ENCODE results near the gene GNB3. TPM values are rescaled to one million over a fixed set of nuclear protein-coding genes. Genes with fewer than 3 reads are reported as not detected.

Gene GNB3
- total and polyA plus RNA-seq, 2 donors (not counting 3 experiments of a cell fraction or from before 2014, with no cell fraction given), result 9.4 to 12.0 TPM

DNA sequence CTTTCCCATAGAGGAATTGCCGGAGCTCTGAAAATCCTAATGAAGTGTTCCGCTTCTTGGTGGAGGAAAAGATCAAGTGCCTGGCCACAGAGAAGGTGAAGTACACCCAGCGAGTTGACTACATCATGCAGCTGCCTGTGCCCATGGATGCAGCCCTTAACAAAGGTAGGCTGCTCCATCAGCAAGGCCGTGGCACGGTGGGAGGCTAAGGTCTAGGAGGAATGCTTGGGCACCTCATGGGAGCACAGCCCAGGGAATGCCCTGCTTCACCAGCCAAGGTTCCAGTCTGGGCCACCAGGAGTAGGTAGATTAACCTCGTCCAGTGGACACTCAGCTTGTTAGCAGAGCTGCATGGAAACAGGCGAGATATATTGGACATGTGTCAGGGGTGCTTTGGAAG, 20.2 kb downstream of the GNB3 start:
- no peaks in the 10 kb centered on the region for H4K20me1 ChIP-seq (replicated peaks; ENCODE audit: control insufficient read depth, extremely low read depth, insufficient read depth, low read length)
- no peak overlapping the region for H3K9ac ChIP-seq (replicated peaks; ENCODE audit: extremely low read depth, insufficient read depth, low read length)
- H3K4me2 ChIP-seq (ENCODE audit: insufficient read depth, low read length), result no peak overlapping the region
- TF ChIP-seq GATA2 (IDR thresholded peaks at IDR 0.05; ENCODE audit: insufficient read depth, insufficient read length, low read depth, low read length), result no peak
- no peak for TF ChIP-seq POLR2AphosphoS5 (IDR thresholded peaks at IDR 0.05; ENCODE audit: insufficient read depth, low read depth, low read length)
- TF ChIP-seq MYC (IDR thresholded peaks at IDR 0.05; ENCODE audit: low read depth, low read length), result no peak
- TF ChIP-seq EZH2 (IDR thresholded peaks at IDR 0.05; ENCODE audit: borderline replicate concordance, low read depth, low read length, severe bottlenecking), result no peak
- FAIRE-seq (no peak), DNase-seq (ENCODE audit: low read depth, low spot score) (no peak)
- POLR2A ChIA-PET, result no interaction called here
- H3K27me3 ChIP-seq (ENCODE audit: control insufficient read depth in 2 of 2, insufficient read depth in 2 of 2, low read length in 2 of 2), result no peaks in the 10 kb centered on the region
- dilution Hi-C loops (cut with MboI; ENCODE audit: extremely low pct_ligation_motif_present, low sequenced_read_pairs), result no loop called here
- H3K79me2 ChIP-seq (ENCODE audit: control insufficient read depth, insufficient read depth, low read length), result no peaks in the 10 kb centered on the region
- no peak overlapping the region for H3K27ac ChIP-seq (ENCODE audit: insufficient read depth, low read depth, low read length)
- H3K4me3 ChIP-seq (replicated peaks in 1 of 3; ENCODE audit: insufficient read depth in 1 of 3, low read depth in 1 of 3, low read length in 3 of 3), result no peak overlapping the region
- CTCF ChIA-PET, result interaction anchor here (1.0 to 1.9 kb wide), 3 partner anchors 8 to 11 kb away, joined by 4 to 7 read pairs (median 5); partner anchors contain the start of gene SPSB2
- no peaks in the 10 kb centered on the region for H3K9me3 ChIP-seq (replicated peaks; ENCODE audit: control insufficient read depth, insufficient read depth, low read length)
- H3K4me1 ChIP-seq (ENCODE audit: control insufficient read depth, extremely low read depth, insufficient read depth, low read length), result no peaks in the 10 kb centered on the region
- intact Hi-C loops (cut with micrococcal nuclease), result no loop called here
- H3K36me3 ChIP-seq (ENCODE audit: control insufficient read depth in 2 of 2, extremely low read depth in 1 of 2, insufficient read depth in 2 of 2, low read length in 2 of 2), result peaks cover 15 to 69% of the 10 kb centered on the region in 2 experiments
- no peak overlapping the region for H2AFZ ChIP-seq (ENCODE audit: low read depth, low read length)
- BruUV-seq (replicated peaks), result no TSS peak
- H3K9me1 ChIP-seq (replicated peaks; ENCODE audit: control insufficient read depth, extremely low read depth, insufficient read depth, low read length), result no peaks in the 10 kb centered on the region

DNA sequence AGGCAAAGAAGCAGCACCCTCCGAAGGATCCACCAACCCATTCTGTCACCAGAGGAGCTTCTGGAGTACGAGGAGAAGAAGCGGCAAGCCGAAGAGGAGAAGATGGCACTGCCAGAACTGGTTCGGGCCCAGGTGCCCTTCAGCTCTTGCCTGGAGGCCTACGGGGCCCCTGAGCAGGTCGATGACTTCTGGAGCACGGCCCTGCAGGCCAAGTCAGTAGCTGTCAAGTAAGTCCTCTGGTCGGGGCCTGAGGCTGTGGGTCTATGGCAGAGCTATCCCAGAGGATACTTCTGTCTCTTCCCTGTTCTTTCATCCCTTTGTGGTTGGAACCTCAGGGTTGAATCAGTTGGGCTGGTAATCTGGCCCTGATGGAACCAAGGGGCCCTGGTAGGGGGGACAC, 20.7 kb downstream of the GNB3 start:
- no peaks in the 10 kb centered on the region for H3K9me1 ChIP-seq (replicated peaks; ENCODE audit: control insufficient read depth, extremely low read depth, insufficient read depth, low read length)
- H3K4me3 ChIP-seq (replicated peaks in 1 of 3; ENCODE audit: insufficient read depth in 1 of 3, low read depth in 1 of 3, low read length in 3 of 3), result no peak overlapping the region
- no peaks in the 10 kb centered on the region for H4K20me1 ChIP-seq (replicated peaks; ENCODE audit: control insufficient read depth, extremely low read depth, insufficient read depth, low read length)
- no TSS peak for BruUV-seq (replicated peaks)
- peaks cover 15 to 64% of the 10 kb centered on the region in 2 experiments for H3K36me3 ChIP-seq (ENCODE audit: control insufficient read depth in 2 of 2, extremely low read depth in 1 of 2, insufficient read depth in 2 of 2, low read length in 2 of 2)
- TF ChIP-seq POLR2A (IDR thresholded peaks at IDR 0.05; ENCODE audit: low read depth, low read length) (no peak), EZH2 (IDR thresholded peaks at IDR 0.05; ENCODE audit: borderline replicate concordance, low read depth, low read length, severe bottlenecking) (no peak), POLR2AphosphoS5 (IDR thresholded peaks at IDR 0.05; ENCODE audit: insufficient read depth, low read depth, low read length) (no peak), JUN (IDR thresholded peaks at IDR 0.05; ENCODE audit: borderline replicate concordance, insufficient read depth, insufficient read length, low read depth) (no peak), GATA2 (IDR thresholded peaks at IDR 0.05; ENCODE audit: insufficient read depth, insufficient read length, low read depth, low read length) (no peak), FOS (IDR thresholded peaks at IDR 0.05; ENCODE audit: borderline replicate concordance, insufficient read depth, low read length) (no peak), MYC (IDR thresholded peaks at IDR 0.05; ENCODE audit: low read depth, low read length) (no peak), MAX (IDR thresholded peaks at IDR 0.05; ENCODE audit: insufficient read depth, insufficient read length) (no peak)
- TF ChIP-seq, protein P1, sequence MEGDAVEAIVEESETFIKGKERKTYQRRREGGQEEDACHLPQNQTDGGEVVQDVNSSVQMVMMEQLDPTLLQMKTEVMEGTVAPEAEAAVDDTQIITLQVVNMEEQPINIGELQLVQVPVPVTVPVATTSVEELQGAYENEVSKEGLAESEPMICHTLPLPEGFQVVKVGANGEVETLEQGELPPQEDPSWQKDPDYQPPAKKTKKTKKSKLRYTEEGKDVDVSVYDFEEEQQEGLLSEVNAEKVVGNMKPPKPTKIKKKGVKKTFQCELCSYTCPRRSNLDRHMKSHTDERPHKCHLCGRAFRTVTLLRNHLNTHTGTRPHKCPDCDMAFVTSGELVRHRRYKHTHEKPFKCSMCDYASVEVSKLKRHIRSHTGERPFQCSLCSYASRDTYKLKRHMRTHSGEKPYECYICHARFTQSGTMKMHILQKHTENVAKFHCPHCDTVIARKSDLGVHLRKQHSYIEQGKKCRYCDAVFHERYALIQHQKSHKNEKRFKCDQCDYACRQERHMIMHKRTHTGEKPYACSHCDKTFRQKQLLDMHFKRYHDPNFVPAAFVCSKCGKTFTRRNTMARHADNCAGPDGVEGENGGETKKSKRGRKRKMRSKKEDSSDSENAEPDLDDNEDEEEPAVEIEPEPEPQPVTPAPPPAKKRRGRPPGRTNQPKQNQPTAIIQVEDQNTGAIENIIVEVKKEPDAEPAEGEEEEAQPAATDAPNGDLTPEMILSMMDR (IDR thresholded peaks at IDR 0.05; ENCODE audit: extremely low read depth in 1 of 2, insufficient read depth in 1 of 2, low read depth in 1 of 2, low read length in 2 of 2), result no peak
- H3K79me2 ChIP-seq (ENCODE audit: control insufficient read depth, insufficient read depth, low read length), result no peaks in the 10 kb centered on the region
- H3K27me3 ChIP-seq (ENCODE audit: control insufficient read depth in 2 of 2, insufficient read depth in 2 of 2, low read length in 2 of 2), result no peaks in the 10 kb centered on the region
- intact Hi-C loops (cut with micrococcal nuclease), result no loop called here
- dilution Hi-C loops (cut with MboI; ENCODE audit: extremely low pct_ligation_motif_present, low sequenced_read_pairs), result no loop called here
- no peaks in the 10 kb centered on the region for H3K9me3 ChIP-seq (replicated peaks; ENCODE audit: control insufficient read depth, insufficient read depth, low read length)
- ChIA-PET CTCF (interaction anchor here (1.0 to 1.9 kb wide), 3 partner anchors 8 to 11 kb away, joined by 4 to 7 read pairs (median 5); partner anchors contain the start of gene SPSB2), POLR2A (no interaction called here)
- no peak overlapping the region for H3K27ac ChIP-seq (ENCODE audit: insufficient read depth, low read depth, low read length)
- DNase-seq (ENCODE audit: low read depth, low spot score), result no peak
- H3K4me2 ChIP-seq (ENCODE audit: insufficient read depth, low read length), result no peak overlapping the region
- no peak for FAIRE-seq
- no peak overlapping the region for H2AFZ ChIP-seq (ENCODE audit: low read depth, low read length)
- H3K9ac ChIP-seq (replicated peaks; ENCODE audit: extremely low read depth, insufficient read depth, low read length), result no peak overlapping the region
- H3K4me1 ChIP-seq (ENCODE audit: control insufficient read depth, extremely low read depth, insufficient read depth, low read length), result no peaks in the 10 kb centered on the region

Measured in endothelial cell of umbilical vein (primary cell).